Stimulated activated CD4-positive, alpha-beta T cell treated with anti-CD3 and anti-CD28 coated beads, Interleukin-2, amount 100 ng/mL, for 24 hours (primary cell): Measurements from ENCODE around the gene SVEP1.

ENCODE experiments used
- DNase-seq, 2 donors: peaks; one replicate each; pipeline ENCODE4 v3.0.0-alpha.2; 2020

SVEP1 gene

GRCh38 chr9:110356639-110357395 lies 222.7 kb downstream of the SVEP1 start:
- DNase-seq, result no peak

- DNase-seq, result no peak
Observed at GRCh38 chr9:110355911-110356310, 223.6 kb downstream of the SVEP1 start.

GRCh38 chr9:110351009-110351467 lies 228.5 kb downstream of the SVEP1 start:
- no peak for DNase-seq

DNA sequence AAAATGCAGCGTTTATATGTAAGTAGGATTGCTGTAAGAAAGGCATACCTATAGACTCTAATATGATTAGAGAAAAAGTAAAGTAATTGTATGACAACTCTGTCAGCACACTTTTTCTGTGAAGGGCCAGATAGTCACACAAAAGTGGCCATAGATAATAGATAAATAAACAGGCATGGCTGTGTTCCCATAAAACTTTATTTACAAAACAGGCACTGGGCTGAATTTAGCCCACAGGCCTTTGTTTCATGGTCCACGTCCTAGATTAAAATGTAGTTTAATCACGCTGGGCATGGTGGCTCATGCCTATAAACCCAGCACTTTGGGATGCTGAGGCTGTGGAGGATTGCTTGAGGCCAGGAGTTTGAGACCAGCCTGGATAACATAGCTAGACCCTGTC lies 233.2 kb downstream of the SVEP1 start:
- no peak for DNase-seq

GRCh38 chr9:110344821-110345220 lies 234.7 kb downstream of the SVEP1 start:
- no peak for DNase-seq

GRCh38 chr9:110343551-110343950 lies 236.0 kb downstream of the SVEP1 start:
- no peak for DNase-seq

GRCh38 chr9:110340306-110340705 lies 239.2 kb downstream of the SVEP1 start:
- no peak for DNase-seq

DNA sequence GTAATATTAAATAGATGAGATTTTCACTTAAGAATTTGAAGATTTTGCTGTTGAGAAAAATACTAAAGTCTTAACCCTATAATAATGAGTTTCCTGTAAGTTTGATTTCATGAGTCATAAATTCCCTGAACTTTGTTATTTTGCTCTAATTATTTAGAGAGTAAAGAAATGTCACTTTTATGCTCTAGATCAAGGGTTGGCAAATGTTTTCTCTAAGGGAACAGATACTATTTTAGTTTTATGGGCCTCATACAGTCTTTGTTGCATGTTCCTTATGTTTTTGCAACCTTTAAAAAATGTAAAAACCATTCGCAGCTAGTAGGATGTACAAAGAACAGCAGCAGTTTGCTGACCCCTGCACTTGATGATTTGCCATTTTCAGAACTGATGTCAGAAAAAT lies 241.4 kb downstream of the SVEP1 start:
- no peak for DNase-seq

- no peak for DNase-seq
Observed at GRCh38 chr9:110337727-110338126, 241.8 kb downstream of the SVEP1 start, which contains the start of gene TXNDC8. Gene TXNDC8 (minus strand): TSS chr9:110337863.

GRCh38 chr9:110336363-110336762 lies 243.2 kb downstream of the SVEP1 start:
- no peak for DNase-seq

DNA sequence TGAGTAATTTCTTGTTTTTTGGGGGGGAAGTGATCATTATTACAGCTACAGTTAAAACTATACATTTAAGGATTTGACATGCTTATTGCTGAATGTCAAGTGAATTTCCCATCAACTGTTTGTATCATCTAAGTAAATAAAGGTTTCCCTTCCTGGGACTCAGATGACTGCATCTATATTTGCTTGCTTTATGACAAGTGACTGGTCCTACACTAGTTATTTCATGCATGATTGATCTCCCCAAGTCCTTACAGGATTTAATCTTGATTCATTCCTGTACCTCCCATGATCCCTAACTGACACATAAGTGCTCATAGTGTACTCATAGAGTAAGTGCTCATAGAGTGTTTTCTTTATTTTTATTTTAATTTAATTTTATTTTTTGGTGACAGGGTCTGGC lies 244.7 kb downstream of the SVEP1 start:
- no peak for DNase-seq

DNA sequence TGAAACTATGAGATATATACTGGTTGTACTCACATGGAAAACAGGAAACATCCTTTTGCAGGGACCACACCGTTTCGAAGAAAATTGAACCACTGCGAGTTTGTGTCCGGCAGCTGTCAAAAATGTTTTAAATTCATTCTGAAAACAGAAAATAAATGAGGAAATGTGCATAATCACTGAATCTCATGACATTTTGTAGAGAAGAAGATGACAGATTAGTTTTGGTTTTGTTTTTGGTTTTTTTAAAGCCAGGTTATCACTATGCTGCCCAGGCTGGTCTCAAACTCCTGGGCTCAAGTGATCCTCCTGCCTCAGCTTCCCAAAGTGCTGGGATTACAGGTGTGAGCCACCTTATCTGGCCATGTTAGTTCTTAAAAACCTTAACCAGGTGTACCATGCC lies 245.4 kb downstream of the SVEP1 start:
- DNase-seq, result no peak

- no peak for DNase-seq
Observed at GRCh38 chr9:110332766-110333165, 246.8 kb downstream of the SVEP1 start.

- DNase-seq, result no peak
Observed at GRCh38 chr9:110330484-110331105, 248.9 kb downstream of the SVEP1 start.

GRCh38 chr9:110329639-110330230 lies 249.8 kb downstream of the SVEP1 start:
- no peak for DNase-seq

DNA sequence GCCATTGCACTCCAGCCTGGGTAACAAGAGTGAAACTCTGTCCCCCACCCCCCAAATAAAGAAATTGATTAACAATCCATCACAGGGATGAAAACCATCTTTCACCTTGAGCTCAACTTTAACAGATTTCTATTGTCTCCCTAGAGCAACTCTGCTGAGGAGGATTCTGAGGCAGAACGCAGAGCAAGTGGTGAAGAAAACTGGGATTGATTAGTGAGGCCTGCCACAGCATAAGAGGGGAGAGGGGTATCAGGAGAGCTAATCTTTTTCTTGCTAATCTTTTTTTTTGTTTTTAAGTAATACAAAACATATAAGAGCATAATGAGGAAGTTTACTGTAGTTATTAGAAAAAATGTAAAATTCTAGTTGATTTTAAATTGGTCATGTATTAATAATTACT lies 250.8 kb downstream of the SVEP1 start:
- DNase-seq, result no peak

- DNase-seq, result no peak
Observed at GRCh38 chr9:110327716-110328115, 251.8 kb downstream of the SVEP1 start.

GRCh38 chr9:110323818-110324217 lies 255.7 kb downstream of the SVEP1 start:
- no peak for DNase-seq

DNA sequence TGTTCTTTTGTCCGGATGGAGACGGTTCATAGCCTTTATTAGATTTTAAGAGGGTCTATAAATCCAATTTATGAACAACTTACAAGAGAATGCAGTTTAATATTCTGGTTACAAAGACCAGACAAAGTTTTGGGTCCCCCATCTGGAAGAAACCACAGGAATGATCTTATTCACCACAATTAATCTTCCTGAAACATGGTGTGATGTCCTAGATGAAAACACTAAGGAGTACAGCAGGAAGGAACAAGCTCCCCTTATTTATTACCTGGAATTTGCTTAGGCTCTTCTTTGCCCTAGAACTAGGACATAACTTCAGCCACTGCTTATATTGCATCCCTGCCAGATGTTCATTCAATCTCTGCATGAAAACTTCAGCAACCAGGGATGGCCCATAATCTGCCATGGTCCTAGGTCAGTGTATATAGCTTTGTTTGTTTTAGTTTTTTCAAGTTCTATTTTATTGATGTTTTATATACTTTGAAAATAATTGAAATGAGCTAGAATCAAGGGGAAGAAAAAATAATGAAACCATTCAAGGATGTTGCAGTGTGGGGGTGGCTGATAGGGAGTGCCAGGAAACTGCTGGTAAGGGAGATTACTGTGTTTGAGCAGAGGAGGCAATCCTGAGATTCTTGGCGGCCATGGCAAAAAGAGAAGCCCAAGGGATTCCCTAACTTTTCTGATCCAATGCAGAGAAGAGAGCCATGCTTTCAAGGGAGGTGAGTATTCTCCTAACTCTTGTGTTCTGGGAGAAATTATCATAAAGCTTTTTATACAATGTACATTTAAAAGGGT lies 258.7 kb downstream of the SVEP1 start:
- DNase-seq, result no peak

DNA sequence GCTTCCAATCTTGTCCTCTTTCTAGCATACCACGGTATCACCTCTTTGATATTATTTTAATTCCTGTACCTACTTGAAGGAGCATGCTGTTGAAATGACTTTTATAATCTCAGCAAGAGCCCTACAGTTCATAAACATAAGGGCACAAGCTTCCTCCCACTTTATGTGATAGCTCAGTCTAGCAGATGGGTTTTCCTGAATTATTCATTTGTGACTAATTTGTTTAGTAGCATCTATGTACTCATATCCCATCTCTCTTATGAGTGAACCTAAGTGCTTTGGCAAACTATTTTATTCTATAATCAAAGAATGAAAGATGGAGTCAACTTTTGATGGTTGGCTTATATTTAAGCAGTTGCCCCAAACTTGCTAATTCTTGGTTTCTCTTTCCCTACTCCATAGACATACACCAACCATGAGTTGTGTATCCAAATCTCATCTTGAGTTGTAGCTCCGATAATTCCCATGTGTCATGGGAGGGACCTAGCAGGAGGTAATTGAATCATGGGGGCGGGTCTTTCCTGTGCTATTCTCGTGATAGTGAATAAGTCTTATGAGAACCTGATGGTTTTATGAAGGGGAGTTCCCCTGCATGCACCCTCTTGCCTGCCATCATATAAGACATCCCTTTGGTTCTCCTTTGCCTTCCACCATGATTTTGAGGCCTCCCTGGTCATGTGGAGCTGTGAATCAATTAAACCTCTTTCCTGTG lies 259.6 kb downstream of the SVEP1 start:
- no peak for DNase-seq

GRCh38 chr9:110317911-110318310 lies 261.6 kb downstream of the SVEP1 start:
- DNase-seq, result no peak

DNA sequence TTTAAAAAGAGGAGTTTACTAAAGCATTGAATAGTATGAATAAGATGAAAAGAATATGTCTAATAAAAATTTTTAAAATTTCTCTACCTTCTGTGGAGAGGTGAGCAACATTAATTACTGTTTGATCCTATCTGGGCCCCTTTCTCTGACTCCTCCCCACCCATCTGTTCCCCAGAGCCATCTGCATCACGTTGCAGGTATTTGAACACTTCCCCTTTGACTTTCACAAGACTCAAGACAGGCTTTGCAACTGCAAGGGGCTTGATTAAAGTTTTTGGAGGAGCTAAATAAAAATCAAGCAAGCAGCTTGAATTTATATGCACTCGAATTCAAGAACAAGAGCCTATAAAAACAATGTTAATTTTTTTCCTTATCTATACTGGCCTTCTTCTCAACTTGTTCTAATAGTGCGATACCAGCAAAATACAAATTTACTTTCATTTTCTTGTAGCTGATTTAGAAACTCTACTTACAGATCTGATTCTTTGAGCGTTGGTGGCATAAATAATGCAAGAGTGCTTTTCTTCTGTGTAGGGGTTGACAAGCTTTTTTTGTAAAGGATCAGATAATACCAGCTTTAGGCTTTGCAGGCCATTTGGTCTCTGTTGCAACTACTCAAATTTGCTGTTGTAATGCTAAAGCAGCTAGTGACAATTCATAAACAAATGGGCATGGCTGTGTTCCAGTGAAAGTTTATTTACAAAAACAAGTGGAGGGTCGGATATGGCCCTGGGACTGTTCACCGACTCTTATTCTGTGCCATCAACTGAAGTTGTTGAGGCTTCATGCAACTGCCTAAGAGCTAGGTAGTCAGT lies 263.1 kb downstream of the SVEP1 start:
- no peak for DNase-seq
